ENCODE results near the gene USP3. TPM values are rescaled to one million over a fixed set of nuclear protein-coding genes. Genes with fewer than 3 reads are reported as not detected.
A peak's percentile ranks its signal among the peaks of the same experiment; 100 is the strongest.

USP3 gene
- total RNA-seq, 1 donor from 2014 or later, result 62.5 TPM

GRCh38 chr15:63544258-63545026 is 40.0 kb downstream of the USP3 start:
- peaks cover 7% of the 10 kb centered on the region for H3K4me1 ChIP-seq
- no peak for TF ChIP-seq CTCF (IDR thresholded peaks at IDR 0.05)
- no peak overlapping the region for H3K27ac ChIP-seq
- H3K36me3 ChIP-seq, result peaks cover 7% of the 10 kb centered on the region
- intact Hi-C loops (cut with DNase I), result no loop called here
- H3K27me3 ChIP-seq, result no peaks in the 10 kb centered on the region
- no peak overlapping the region for H3K4me3 ChIP-seq
- ATAC-seq (peak; percentile 67), DNase-seq (no peak)
- no peaks in the 10 kb centered on the region for H3K9me3 ChIP-seq

GRCh38 chr15:63545520-63545919 is 41.1 kb downstream of the USP3 start:
- Histone ChIP-seq H3K36me3 (peaks cover 1% of the 10 kb centered on the region), H3K27ac (no peak overlapping the region), H3K27me3 (no peaks in the 10 kb centered on the region), H3K4me3 (no peak overlapping the region), H3K4me1 (peaks cover 7% of the 10 kb centered on the region), H3K9me3 (no peaks in the 10 kb centered on the region)
- DNase-seq (no peak), ATAC-seq (no peak)
- intact Hi-C loops (cut with DNase I), result no loop called here
- TF ChIP-seq CTCF (IDR thresholded peaks at IDR 0.05), result no peak

- no peak for DNase-seq
- intact Hi-C loops (cut with DNase I), result no loop called here
- Histone ChIP-seq H3K27me3 (no peaks in the 10 kb centered on the region), H3K36me3 (peaks cover 11% of the 10 kb centered on the region), H3K27ac (no peak overlapping the region), H3K4me3 (no peak overlapping the region), H3K4me1 (peaks cover 27% of the 10 kb centered on the region), H3K9me3 (no peaks in the 10 kb centered on the region)
- no peak for ATAC-seq
- TF ChIP-seq CTCF (IDR thresholded peaks at IDR 0.05), result no peak
Measured at GRCh38 chr15:63551400-63551799, 47.0 kb downstream of the USP3 start.

GRCh38 chr15:63553388-63553791 is 49.0 kb downstream of the USP3 start:
- intact Hi-C loops (cut with DNase I), result no loop called here
- Histone ChIP-seq H3K4me1 (peaks cover 27% of the 10 kb centered on the region), H3K27me3 (no peaks in the 10 kb centered on the region), H3K4me3 (no peak overlapping the region), H3K36me3 (peaks cover 29% of the 10 kb centered on the region), H3K9me3 (no peaks in the 10 kb centered on the region), H3K27ac (peak overlapping the region; percentile 43)
- DNase-seq (no peak), ATAC-seq (peak; percentile 93)
- no peak for TF ChIP-seq CTCF (IDR thresholded peaks at IDR 0.05)

- DNase-seq (no peak), ATAC-seq (no peak)
- H3K27ac ChIP-seq, result no peak overlapping the region
- no peaks in the 10 kb centered on the region for H3K27me3 ChIP-seq
- no peak for TF ChIP-seq CTCF (IDR thresholded peaks at IDR 0.05)
- intact Hi-C loops (cut with DNase I), result no loop called here
- no peak overlapping the region for H3K4me3 ChIP-seq
- no peaks in the 10 kb centered on the region for H3K9me3 ChIP-seq
- peaks cover 37% of the 10 kb centered on the region for H3K36me3 ChIP-seq
- peaks cover 27% of the 10 kb centered on the region for H3K4me1 ChIP-seq
Measured at GRCh38 chr15:63554337-63554927, 50.0 kb downstream of the USP3 start.

Measured in upper lobe of right lung (tissue), 1 donor.